ENCODE measurements around the gene TTYH1. TPM values are rescaled to one million over a fixed set of nuclear protein-coding genes. Genes with fewer than 3 reads are reported as not detected.

Gene TTYH1
- total and polyA plus RNA-seq, 2 donors (not counting 3 experiments of a cell fraction or from before 2014, with no cell fraction given): not detected

DNA sequence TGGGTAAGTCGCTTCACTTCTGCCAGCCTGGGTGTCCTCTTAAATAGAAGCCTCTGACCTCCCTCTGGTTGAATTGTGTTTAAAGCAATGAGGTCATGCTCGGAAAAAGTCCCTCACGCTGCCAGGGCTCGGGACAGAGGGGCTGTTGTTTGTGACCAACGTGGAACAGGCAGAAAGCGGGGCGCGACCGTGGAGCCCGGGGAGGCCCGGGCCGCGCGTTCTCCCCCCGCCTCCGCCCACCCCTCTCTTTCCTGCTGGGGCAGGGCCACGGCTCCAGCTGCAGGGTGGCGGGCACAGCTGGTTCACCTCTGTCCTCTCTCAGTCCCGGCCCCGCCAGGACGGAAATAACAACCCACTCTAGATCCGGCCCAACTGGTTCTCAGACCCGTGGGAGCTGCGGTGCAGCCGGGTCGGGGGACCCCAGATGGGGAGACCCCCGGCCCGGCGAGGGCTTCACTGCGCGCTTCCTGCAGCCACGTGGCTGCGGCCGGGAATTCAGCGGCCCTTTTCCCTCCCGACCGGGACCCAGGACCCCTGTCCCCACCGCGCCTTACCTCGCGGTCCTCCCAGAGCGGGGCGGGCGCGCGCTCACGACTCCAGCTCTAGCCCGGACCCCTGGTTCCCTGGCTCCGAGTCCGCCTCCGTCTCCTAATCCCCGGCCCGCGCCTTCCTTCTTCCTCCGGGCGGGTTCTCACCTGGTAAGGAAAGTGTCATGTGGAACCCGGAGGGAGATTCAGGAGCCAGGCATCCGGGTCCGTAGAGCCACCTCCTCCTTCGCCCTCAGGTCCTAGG is 55.9 kb downstream of the TTYH1 start:
- peak overlapping the region; percentile 50 for H3K4me2 ChIP-seq (ENCODE audit: insufficient read depth, low read length)
- CTCF ChIA-PET: interaction anchor here (1.0 kb wide), 1 partner anchor 22 kb away, joined by 4 read pairs; the partner anchor contains the start of gene LENG8
- peak; percentile 67 for DNase-seq (ENCODE audit: low read depth, low spot score)
- H3K9me1 ChIP-seq (replicated peaks; ENCODE audit: control insufficient read depth, extremely low read depth, insufficient read depth, low read length): no peaks in the 10 kb centered on the region
- peak; percentile 73 for FAIRE-seq
- H3K79me2 ChIP-seq (ENCODE audit: control insufficient read depth, insufficient read depth, low read length): peaks cover 1% of the 10 kb centered on the region
- no peaks in the 10 kb centered on the region for H3K36me3 ChIP-seq (ENCODE audit: control insufficient read depth in 2 of 2, extremely low read depth in 1 of 2, insufficient read depth in 2 of 2, low read length in 2 of 2)
- dilution Hi-C loops (cut with MboI; ENCODE audit: extremely low pct_ligation_motif_present, low sequenced_read_pairs): no loop called here
- no peaks in the 10 kb centered on the region for H3K9me3 ChIP-seq (replicated peaks; ENCODE audit: control insufficient read depth, insufficient read depth, low read length)
- H2AFZ ChIP-seq (ENCODE audit: low read depth, low read length): peak overlapping the region; percentile 78
- intact Hi-C loops (cut with micrococcal nuclease): loop anchor here (1.0 to 2.0 kb wide), 2 partner anchors 8 to 280 kb away; partner anchors contain the start of genes LENG9 and TSEN34
- H4K20me1 ChIP-seq (replicated peaks; ENCODE audit: control insufficient read depth, extremely low read depth, insufficient read depth, low read length): no peaks in the 10 kb centered on the region
- no peaks in the 10 kb centered on the region for H3K27me3 ChIP-seq (ENCODE audit: control insufficient read depth in 2 of 2, insufficient read depth in 2 of 2, low read length in 2 of 2)
- peak overlapping the region; percentile 71 for H3K9ac ChIP-seq (replicated peaks; ENCODE audit: extremely low read depth, insufficient read depth, low read length)
- peak overlapping the region; percentile 32 to 59 (median 58) for H3K4me3 ChIP-seq (replicated peaks in 1 of 3; ENCODE audit: insufficient read depth in 1 of 3, low read depth in 1 of 3, low read length in 3 of 3)
- H3K4me1 ChIP-seq (ENCODE audit: control insufficient read depth, extremely low read depth, insufficient read depth, low read length): peaks cover 35% of the 10 kb centered on the region
- TF ChIP-seq JUN (IDR thresholded peaks at IDR 0.05; ENCODE audit: borderline replicate concordance, insufficient read depth, insufficient read length, low read depth): peak; percentile 10
- TF ChIP-seq POLR2AphosphoS5 (IDR thresholded peaks at IDR 0.05; ENCODE audit: insufficient read depth, low read depth, low read length): peak; percentile 23
- no peak for TF ChIP-seq MYC (IDR thresholded peaks at IDR 0.05; ENCODE audit: low read depth, low read length)
- TF ChIP-seq, protein P1, sequence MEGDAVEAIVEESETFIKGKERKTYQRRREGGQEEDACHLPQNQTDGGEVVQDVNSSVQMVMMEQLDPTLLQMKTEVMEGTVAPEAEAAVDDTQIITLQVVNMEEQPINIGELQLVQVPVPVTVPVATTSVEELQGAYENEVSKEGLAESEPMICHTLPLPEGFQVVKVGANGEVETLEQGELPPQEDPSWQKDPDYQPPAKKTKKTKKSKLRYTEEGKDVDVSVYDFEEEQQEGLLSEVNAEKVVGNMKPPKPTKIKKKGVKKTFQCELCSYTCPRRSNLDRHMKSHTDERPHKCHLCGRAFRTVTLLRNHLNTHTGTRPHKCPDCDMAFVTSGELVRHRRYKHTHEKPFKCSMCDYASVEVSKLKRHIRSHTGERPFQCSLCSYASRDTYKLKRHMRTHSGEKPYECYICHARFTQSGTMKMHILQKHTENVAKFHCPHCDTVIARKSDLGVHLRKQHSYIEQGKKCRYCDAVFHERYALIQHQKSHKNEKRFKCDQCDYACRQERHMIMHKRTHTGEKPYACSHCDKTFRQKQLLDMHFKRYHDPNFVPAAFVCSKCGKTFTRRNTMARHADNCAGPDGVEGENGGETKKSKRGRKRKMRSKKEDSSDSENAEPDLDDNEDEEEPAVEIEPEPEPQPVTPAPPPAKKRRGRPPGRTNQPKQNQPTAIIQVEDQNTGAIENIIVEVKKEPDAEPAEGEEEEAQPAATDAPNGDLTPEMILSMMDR (IDR thresholded peaks at IDR 0.05; ENCODE audit: extremely low read depth in 1 of 2, insufficient read depth in 1 of 2, low read depth in 1 of 2, low read length in 2 of 2): no peak
- no peak for TF ChIP-seq GATA2 (IDR thresholded peaks at IDR 0.05; ENCODE audit: insufficient read depth, insufficient read length, low read depth, low read length)
- TF ChIP-seq FOS (IDR thresholded peaks at IDR 0.05; ENCODE audit: borderline replicate concordance, insufficient read depth, low read length): no peak
- H3K27ac ChIP-seq (ENCODE audit: insufficient read depth, low read depth, low read length): peak overlapping the region; percentile 88
- POLR2A ChIA-PET: no interaction called here
- BruUV-seq (replicated peaks): TSS peak; percentile 82
